ENCODE results near the gene TMEM229A.
"Not testable (repeated sequence)": the region's sequence is repeated elsewhere in the genome, so short reads cannot be mapped to it uniquely, and the experiment has no call there.

Gene TMEM229A

GRCh38 chr7:124042826-124043225, 10.0 kb upstream of the TMEM229A start:
- H3K4me3 Mint-ChIP-seq = no peak overlapping the region
- no peak overlapping the region for H3K27ac Mint-ChIP-seq
- H3K36me3 Mint-ChIP-seq (ENCODE audit: low read depth) = no peaks in the 10 kb centered on the region
- H3K9me3 Mint-ChIP-seq = no peaks in the 10 kb centered on the region
- DNase-seq = no peak
- no peaks in the 10 kb centered on the region for H3K4me1 Mint-ChIP-seq (ENCODE audit: low read depth)
- peaks cover 5% of the 10 kb centered on the region for H3K27me3 Mint-ChIP-seq

- Mint-ChIP-seq H3K27me3 (peaks cover 8% of the 10 kb centered on the region), H3K27ac (no peak overlapping the region), H3K9me3 (no peaks in the 10 kb centered on the region), H3K4me1 (ENCODE audit: low read depth) (no peaks in the 10 kb centered on the region), H3K36me3 (ENCODE audit: low read depth) (no peaks in the 10 kb centered on the region), H3K4me3 (no peak overlapping the region)
- DNase-seq = no peak
Observed at GRCh38 chr7:124041439-124041838, 8.6 kb upstream of the TMEM229A start.

- H3K9me3 Mint-ChIP-seq; H3K36me3 Mint-ChIP-seq (ENCODE audit: low read depth); DNase-seq; H3K4me1 Mint-ChIP-seq (ENCODE audit: low read depth); H3K27ac Mint-ChIP-seq; H3K4me3 Mint-ChIP-seq: not testable (repeated sequence)
- H3K27me3 Mint-ChIP-seq = peaks cover 33% of the 10 kb centered on the region
Observed at GRCh38 chr7:124037902-124038301, 5.0 kb upstream of the TMEM229A start.

GRCh38 chr7:124035706-124036105, 2.8 kb upstream of the TMEM229A start:
- Mint-ChIP-seq H3K4me1 (ENCODE audit: low read depth) (peaks cover 9% of the 10 kb centered on the region), H3K27ac (no peak overlapping the region), H3K9me3 (no peaks in the 10 kb centered on the region), H3K4me3 (no peak overlapping the region), H3K27me3 (peaks cover 51% of the 10 kb centered on the region), H3K36me3 (ENCODE audit: low read depth) (no peaks in the 10 kb centered on the region)
- no peak for DNase-seq

GRCh38 chr7:124034754-124035100, 1.9 kb upstream of the TMEM229A start:
- no peak overlapping the region for H3K4me3 Mint-ChIP-seq

GRCh38 chr7:124033807-124034753, 1.2 kb upstream of the TMEM229A start:
- no peak overlapping the region for H3K27ac Mint-ChIP-seq
- no peak overlapping the region for H3K4me3 Mint-ChIP-seq
- no peaks in the 10 kb centered on the region for H3K9me3 Mint-ChIP-seq
- H3K36me3 Mint-ChIP-seq (ENCODE audit: low read depth) = no peaks in the 10 kb centered on the region
- peaks cover 9% of the 10 kb centered on the region for H3K4me1 Mint-ChIP-seq (ENCODE audit: low read depth)
- no peak for DNase-seq
- H3K27me3 Mint-ChIP-seq = peaks cover 63% of the 10 kb centered on the region

More at GRCh38 chr7:124034754-124035100, 1.9 kb upstream of the TMEM229A start:
- no peak for DNase-seq
- peaks cover 9% of the 10 kb centered on the region for H3K4me1 Mint-ChIP-seq (ENCODE audit: low read depth)
- H3K9me3 Mint-ChIP-seq = no peaks in the 10 kb centered on the region
- H3K27ac Mint-ChIP-seq = no peak overlapping the region
- no peaks in the 10 kb centered on the region for H3K36me3 Mint-ChIP-seq (ENCODE audit: low read depth)
- H3K27me3 Mint-ChIP-seq = peaks cover 59% of the 10 kb centered on the region

GRCh38 chr7:124033095-124033806, 384 bp upstream of the TMEM229A start:
- no peak overlapping the region for H3K4me3 Mint-ChIP-seq
- peaks cover 9% of the 10 kb centered on the region for H3K4me1 Mint-ChIP-seq (ENCODE audit: low read depth)
- H3K9me3 Mint-ChIP-seq = no peaks in the 10 kb centered on the region
- peaks cover 66% of the 10 kb centered on the region for H3K27me3 Mint-ChIP-seq
- no peak overlapping the region for H3K27ac Mint-ChIP-seq
- H3K36me3 Mint-ChIP-seq (ENCODE audit: low read depth) = no peaks in the 10 kb centered on the region
- peak; percentile 25 for DNase-seq

- DNase-seq = no peak
- Mint-ChIP-seq H3K27ac (no peak overlapping the region), H3K9me3 (no peaks in the 10 kb centered on the region), H3K4me1 (ENCODE audit: low read depth) (peaks cover 9% of the 10 kb centered on the region), H3K4me3 (peak overlapping the region; percentile 48), H3K27me3 (peaks cover 61% of the 10 kb centered on the region), H3K36me3 (ENCODE audit: low read depth) (no peaks in the 10 kb centered on the region)
Observed at GRCh38 chr7:124031919-124032318, 948 bp downstream of the TMEM229A start.

- Mint-ChIP-seq H3K4me3 (no peak overlapping the region), H3K27ac (no peak overlapping the region), H3K36me3 (ENCODE audit: low read depth) (no peaks in the 10 kb centered on the region), H3K9me3 (no peaks in the 10 kb centered on the region), H3K4me1 (ENCODE audit: low read depth) (peaks cover 9% of the 10 kb centered on the region), H3K27me3 (peaks cover 59% of the 10 kb centered on the region)
- DNase-seq = no peak
Observed at GRCh38 chr7:124031406-124031805, 1.5 kb downstream of the TMEM229A start.

GRCh38 chr7:124030964-124031363, 1.9 kb downstream of the TMEM229A start:
- Mint-ChIP-seq H3K27me3 (peaks cover 54% of the 10 kb centered on the region), H3K4me1 (ENCODE audit: low read depth) (peaks cover 9% of the 10 kb centered on the region), H3K4me3 (no peak overlapping the region)

GRCh38 chr7:124029396-124030188, 3.3 kb downstream of the TMEM229A start:
- peaks cover 9% of the 10 kb centered on the region for H3K4me1 Mint-ChIP-seq (ENCODE audit: low read depth)
- peaks cover 46% of the 10 kb centered on the region for H3K27me3 Mint-ChIP-seq
- no peak overlapping the region for H3K4me3 Mint-ChIP-seq
- peaks cover 3% of the 10 kb centered on the region for H3K9me3 Mint-ChIP-seq
- no peak overlapping the region for H3K27ac Mint-ChIP-seq
- DNase-seq = no peak
- no peaks in the 10 kb centered on the region for H3K36me3 Mint-ChIP-seq (ENCODE audit: low read depth)

More at GRCh38 chr7:124030964-124031363, 1.9 kb downstream of the TMEM229A start:
- Mint-ChIP-seq H3K36me3 (ENCODE audit: low read depth) (no peaks in the 10 kb centered on the region), H3K9me3 (no peaks in the 10 kb centered on the region), H3K27ac (no peak overlapping the region)
- DNase-seq = no peak

GRCh38 chr7:124027236-124027635, 5.6 kb downstream of the TMEM229A start:
- Mint-ChIP-seq H3K4me1 (ENCODE audit: low read depth) (peaks cover 5% of the 10 kb centered on the region), H3K27ac (no peak overlapping the region), H3K27me3 (peaks cover 30% of the 10 kb centered on the region), H3K4me3 (no peak overlapping the region), H3K9me3 (peaks cover 3% of the 10 kb centered on the region), H3K36me3 (ENCODE audit: low read depth) (no peaks in the 10 kb centered on the region)
- DNase-seq = no peak

GRCh38 chr7:124024329-124024728, 8.5 kb downstream of the TMEM229A start:
- not testable (repeated sequence) for DNase-seq; H3K27ac Mint-ChIP-seq; H3K4me3 Mint-ChIP-seq; H3K27me3 Mint-ChIP-seq; H3K4me1 Mint-ChIP-seq (ENCODE audit: low read depth); H3K9me3 Mint-ChIP-seq; H3K36me3 Mint-ChIP-seq (ENCODE audit: low read depth)

GRCh38 chr7:124022551-124022950, 10.3 kb downstream of the TMEM229A start:
- no peaks in the 10 kb centered on the region for H3K4me1 Mint-ChIP-seq (ENCODE audit: low read depth)
- H3K4me3 Mint-ChIP-seq = no peak overlapping the region
- peaks cover 3% of the 10 kb centered on the region for H3K9me3 Mint-ChIP-seq
- no peak for DNase-seq
- no peaks in the 10 kb centered on the region for H3K36me3 Mint-ChIP-seq (ENCODE audit: low read depth)
- H3K27ac Mint-ChIP-seq = no peak overlapping the region
- no peaks in the 10 kb centered on the region for H3K27me3 Mint-ChIP-seq
